SIG-M5 treated with dmso at 0.1 percent for 504 hours (cell line): ENCODE data around the gene SELENOO.
A peak's percentile ranks its signal among the peaks of the same experiment; 100 is the strongest.

Experiments used
- DNase-seq: peaks from one replicate; lab custom pipeline; 2025; ENCODE audit not compliant: unreplicated experiment; lab: John Stamatoyannopoulos, UW

The SELENOO gene

GRCh38 chr22:50251477-50252081 lies 50.8 kb downstream of the SELENOO start:
- DNase-seq, result no peak

GRCh38 chr22:50252082-50253045 lies 51.6 kb downstream of the SELENOO start:
- peak; percentile 59 for DNase-seq

- DNase-seq, result no peak
These were observed 52.5 kb downstream of the SELENOO start for GRCh38 chr22:50253046-50253915.

GRCh38 chr22:50253941-50254340 lies 53.1 kb downstream of the SELENOO start:
- no peak for DNase-seq

- DNase-seq, result no peak
These were observed 54.3 kb downstream of the SELENOO start for GRCh38 chr22:50255099-50255498.

- DNase-seq, result no peak
These were observed 54.8 kb downstream of the SELENOO start for GRCh38 chr22:50255607-50256006.

- no peak for DNase-seq
These were observed 55.5 kb downstream of the SELENOO start for GRCh38 chr22:50256258-50256862.

- DNase-seq, result no peak
These were observed 56.2 kb downstream of the SELENOO start for GRCh38 chr22:50257041-50257440.

GRCh38 chr22:50257451-50258360 lies 56.9 kb downstream of the SELENOO start:
- no peak for DNase-seq

GRCh38 chr22:50258361-50259292 lies 57.8 kb downstream of the SELENOO start:
- no peak for DNase-seq

- no peak for DNase-seq
These were observed 58.5 kb downstream of the SELENOO start for GRCh38 chr22:50259302-50259701.

- no peak for DNase-seq
These were observed 59.6 kb downstream of the SELENOO start for GRCh38 chr22:50260434-50260800.

GRCh38 chr22:50260801-50261614 lies 60.2 kb downstream of the SELENOO start:
- DNase-seq, result peak; percentile 16

- no peak for DNase-seq
These were observed 61.0 kb downstream of the SELENOO start, which contains the start of gene MAPK12 for GRCh38 chr22:50261615-50262459. MAPK12 (minus strand) TSS chr22:50261683; CDS start chr22:50261509, 174 bp downstream.

- no peak for DNase-seq
These were observed 61.7 kb downstream of the SELENOO start for GRCh38 chr22:50262460-50262911.

- no peak for DNase-seq
These were observed 62.3 kb downstream of the SELENOO start for GRCh38 chr22:50262973-50263617.
